Measurements from ENCODE around the gene ZNF281.

DNA sequence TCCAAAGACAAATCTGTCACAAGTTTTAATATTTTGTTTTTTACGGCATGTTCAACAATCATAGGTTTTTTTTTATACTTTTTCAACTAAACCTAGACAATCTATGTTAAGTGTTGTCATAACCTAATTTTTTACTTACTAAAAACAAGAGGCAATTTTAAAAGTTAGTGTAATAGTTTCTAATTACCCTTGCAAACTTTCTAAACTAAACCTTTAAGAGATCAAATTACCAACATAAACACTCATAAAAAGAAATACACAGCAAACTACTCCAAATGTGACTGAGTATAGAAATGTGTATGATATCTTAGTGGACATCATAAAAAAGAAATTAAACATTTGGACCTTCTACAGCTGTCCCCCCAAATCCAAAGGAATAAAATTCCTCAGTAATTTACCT, 10.0 kb downstream of the ZNF281 start:
- TF ChIP-seq, protein P1, sequence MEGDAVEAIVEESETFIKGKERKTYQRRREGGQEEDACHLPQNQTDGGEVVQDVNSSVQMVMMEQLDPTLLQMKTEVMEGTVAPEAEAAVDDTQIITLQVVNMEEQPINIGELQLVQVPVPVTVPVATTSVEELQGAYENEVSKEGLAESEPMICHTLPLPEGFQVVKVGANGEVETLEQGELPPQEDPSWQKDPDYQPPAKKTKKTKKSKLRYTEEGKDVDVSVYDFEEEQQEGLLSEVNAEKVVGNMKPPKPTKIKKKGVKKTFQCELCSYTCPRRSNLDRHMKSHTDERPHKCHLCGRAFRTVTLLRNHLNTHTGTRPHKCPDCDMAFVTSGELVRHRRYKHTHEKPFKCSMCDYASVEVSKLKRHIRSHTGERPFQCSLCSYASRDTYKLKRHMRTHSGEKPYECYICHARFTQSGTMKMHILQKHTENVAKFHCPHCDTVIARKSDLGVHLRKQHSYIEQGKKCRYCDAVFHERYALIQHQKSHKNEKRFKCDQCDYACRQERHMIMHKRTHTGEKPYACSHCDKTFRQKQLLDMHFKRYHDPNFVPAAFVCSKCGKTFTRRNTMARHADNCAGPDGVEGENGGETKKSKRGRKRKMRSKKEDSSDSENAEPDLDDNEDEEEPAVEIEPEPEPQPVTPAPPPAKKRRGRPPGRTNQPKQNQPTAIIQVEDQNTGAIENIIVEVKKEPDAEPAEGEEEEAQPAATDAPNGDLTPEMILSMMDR (IDR thresholded peaks at IDR 0.05), result no peak
- TF ChIP-seq CBFB (CRISPR knock-in tag; IDR thresholded peaks at IDR 0.05; ENCODE audit: low read depth) (no peak), CREM (CRISPR knock-in tag; IDR thresholded peaks at IDR 0.05) (no peak), MYBL2 (CRISPR knock-in tag; IDR thresholded peaks at IDR 0.05) (no peak), NFYB (CRISPR knock-in tag; conservative IDR thresholded peaks at IDR 0.05; ENCODE audit: low read depth) (no peak), JUN (CRISPR knock-in tag; IDR thresholded peaks at IDR 0.05) (no peak), ZBTB21 (CRISPR knock-in tag; IDR thresholded peaks at IDR 0.05; ENCODE audit: borderline replicate concordance) (no peak), TCF7 (CRISPR knock-in tag; IDR thresholded peaks at IDR 0.05; ENCODE audit: low read depth) (no peak), ATF1 (CRISPR knock-in tag; IDR thresholded peaks at IDR 0.05) (no peak), ZNF121 (CRISPR knock-in tag; IDR thresholded peaks at IDR 0.05) (no peak)
- TF ChIP-seq, protein P2, sequence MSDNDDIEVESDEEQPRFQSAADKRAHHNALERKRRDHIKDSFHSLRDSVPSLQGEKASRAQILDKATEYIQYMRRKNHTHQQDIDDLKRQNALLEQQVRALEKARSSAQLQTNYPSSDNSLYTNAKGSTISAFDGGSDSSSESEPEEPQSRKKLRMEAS (CRISPR knock-in tag; IDR thresholded peaks at IDR 0.05), result no peak
- TF ChIP-seq, protein P3, sequence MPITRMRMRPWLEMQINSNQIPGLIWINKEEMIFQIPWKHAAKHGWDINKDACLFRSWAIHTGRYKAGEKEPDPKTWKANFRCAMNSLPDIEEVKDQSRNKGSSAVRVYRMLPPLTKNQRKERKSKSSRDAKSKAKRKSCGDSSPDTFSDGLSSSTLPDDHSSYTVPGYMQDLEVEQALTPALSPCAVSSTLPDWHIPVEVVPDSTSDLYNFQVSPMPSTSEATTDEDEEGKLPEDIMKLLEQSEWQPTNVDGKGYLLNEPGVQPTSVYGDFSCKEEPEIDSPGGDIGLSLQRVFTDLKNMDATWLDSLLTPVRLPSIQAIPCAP (CRISPR knock-in tag; IDR thresholded peaks at IDR 0.05), result no peak
